ENCODE measurements around the gene PP2D1.

The PP2D1 gene

GRCh38 chr3:20039765-20040547 is 27.9 kb upstream of the PP2D1 start, which contains the start of gene KAT2B:
KAT2B (plus strand) TSS chr3:20040446; CDS start chr3:20040478, 32 bp downstream.
- Histone ChIP-seq H3K9me2 (replicated peaks; ENCODE audit: insufficient read depth, low read length) (no peaks in the 10 kb centered on the region), H3K27ac (ENCODE audit: low read depth, low read length) (peak within 1 kb of the TSS; percentile 97), H3K79me2 (ENCODE audit: insufficient read depth, low read length) (peaks cover 41% of the 10 kb centered on the region)

GRCh38 chr3:20039466-20039764 is 27.4 kb upstream of the PP2D1 start:
- no peaks in the 10 kb centered on the region for H3K27me3 ChIP-seq (ENCODE audit: low read length)
- H2AFZ ChIP-seq (ENCODE audit: low read depth, low read length, severe bottlenecking) = peak overlapping the region; percentile 76
- H3K9me3 ChIP-seq (ENCODE audit: insufficient read depth, low read length) = no peaks in the 10 kb centered on the region
- H3K36me3 ChIP-seq (ENCODE audit: low read length) = no peaks in the 10 kb centered on the region
- H3K9ac ChIP-seq (ENCODE audit: low read length) = peak overlapping the region; percentile 76
- peaks cover 3% of the 10 kb centered on the region; the same call in 1 of the 2 replicates for H4K20me1 ChIP-seq (ENCODE audit: low read depth, low read length)
- peaks cover 36% of the 10 kb centered on the region for H3K79me2 ChIP-seq (ENCODE audit: insufficient read depth, low read length)
- TF ChIP-seq EZH2phosphoT487 (conservative IDR thresholded peaks at IDR 0.05; ENCODE audit: low read length) (no peak), CTCF (IDR thresholded peaks at IDR 0.05; ENCODE audit: insufficient read depth, low read length, poor library complexity, severe bottlenecking) (no peak)
- peak overlapping the region; percentile 97 for H3K27ac ChIP-seq (ENCODE audit: low read depth, low read length)
- peak overlapping the region; percentile 78 for H3K4me3 ChIP-seq (ENCODE audit: insufficient read depth, low read length, poor library complexity, severe bottlenecking)
- peaks cover 25% of the 10 kb centered on the region for H3F3A ChIP-seq (ENCODE audit: insufficient read depth)
- H3K4me2 ChIP-seq (ENCODE audit: low read depth, low read length, poor library complexity, severe bottlenecking) = peak overlapping the region; percentile 100
- no peaks in the 10 kb centered on the region for H3K9me2 ChIP-seq (replicated peaks; ENCODE audit: insufficient read depth, low read length)

More at GRCh38 chr3:20039765-20040547, 27.9 kb upstream of the PP2D1 start, which contains the start of gene KAT2B:
- Histone ChIP-seq H3K4me3 (ENCODE audit: insufficient read depth, low read length, poor library complexity, severe bottlenecking) (peak within 1 kb of the TSS; percentile 95), H4K20me1 (ENCODE audit: low read depth, low read length) (peaks cover 3% of the 10 kb centered on the region; the same call in 1 of the 2 replicates), H3K9me3 (ENCODE audit: insufficient read depth, low read length) (no peaks in the 10 kb centered on the region), H3K27me3 (ENCODE audit: low read length) (no peaks in the 10 kb centered on the region), H3F3A (ENCODE audit: insufficient read depth) (peaks cover 25% of the 10 kb centered on the region), H2AFZ (ENCODE audit: low read depth, low read length, severe bottlenecking) (peak within 1 kb of the TSS; percentile 91), H3K4me2 (ENCODE audit: low read depth, low read length, poor library complexity, severe bottlenecking) (peak within 1 kb of the TSS; percentile 100), H3K36me3 (ENCODE audit: low read length) (no peaks in the 10 kb centered on the region), H3K9ac (ENCODE audit: low read length) (peak within 1 kb of the TSS; percentile 92)
- TF ChIP-seq EZH2phosphoT487 (conservative IDR thresholded peaks at IDR 0.05; ENCODE audit: low read length) (no peak), CTCF (IDR thresholded peaks at IDR 0.05; ENCODE audit: insufficient read depth, low read length, poor library complexity, severe bottlenecking) (peak; percentile 83)

DNA sequence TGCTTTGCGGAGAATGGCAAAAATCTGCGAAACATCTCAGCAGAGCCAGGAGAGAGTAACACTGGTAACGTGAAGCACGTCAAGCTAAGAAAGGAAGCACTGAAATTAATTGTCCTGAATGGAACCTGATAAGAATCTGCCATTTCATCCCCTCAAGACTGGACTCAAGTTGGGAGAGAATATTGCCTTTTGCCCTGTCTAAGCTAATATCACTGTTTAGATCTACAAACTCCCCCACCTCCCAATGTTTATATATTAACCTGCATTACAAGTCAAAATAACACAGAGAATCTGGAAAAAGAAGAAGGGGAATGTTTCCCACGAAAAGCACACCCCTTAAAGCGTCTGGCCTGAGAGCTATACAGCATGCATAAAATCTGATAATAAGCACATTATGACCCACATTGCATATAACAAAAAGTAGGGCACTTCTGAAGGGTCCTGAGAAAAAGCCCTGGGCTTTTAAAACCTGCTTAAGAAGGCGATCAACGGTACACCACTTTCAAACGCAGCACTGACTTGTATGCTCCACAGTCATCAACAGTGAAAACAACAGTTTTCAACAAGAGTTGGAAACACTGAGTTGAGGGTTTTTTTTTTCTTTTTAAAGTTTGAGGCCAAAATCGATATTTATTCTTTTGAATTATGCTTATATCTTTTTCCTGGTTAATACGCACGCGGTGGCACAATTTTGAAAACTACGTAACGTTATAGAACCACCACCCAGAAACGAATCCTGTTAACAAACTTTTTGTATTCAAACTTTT is 26.8 kb upstream of the PP2D1 start:
- TF ChIP-seq EZH2phosphoT487 (conservative IDR thresholded peaks at IDR 0.05; ENCODE audit: low read length) (no peak), CTCF (IDR thresholded peaks at IDR 0.05; ENCODE audit: insufficient read depth, low read length, poor library complexity, severe bottlenecking) (no peak)
- Histone ChIP-seq H3K9me2 (replicated peaks; ENCODE audit: insufficient read depth, low read length) (no peaks in the 10 kb centered on the region), H3F3A (ENCODE audit: insufficient read depth) (peaks cover 25% of the 10 kb centered on the region), H2AFZ (ENCODE audit: low read depth, low read length, severe bottlenecking) (peak overlapping the region; percentile 76), H3K27ac (ENCODE audit: low read depth, low read length) (peak overlapping the region; percentile 97), H3K36me3 (ENCODE audit: low read length) (no peaks in the 10 kb centered on the region), H3K79me2 (ENCODE audit: insufficient read depth, low read length) (peaks cover 31% of the 10 kb centered on the region), H4K20me1 (ENCODE audit: low read depth, low read length) (peaks cover 3% of the 10 kb centered on the region; the same call in 1 of the 2 replicates), H3K4me2 (ENCODE audit: low read depth, low read length, poor library complexity, severe bottlenecking) (peak overlapping the region; percentile 100), H3K9ac (ENCODE audit: low read length) (peak overlapping the region; percentile 76), H3K27me3 (ENCODE audit: low read length) (no peaks in the 10 kb centered on the region), H3K9me3 (ENCODE audit: insufficient read depth, low read length) (no peaks in the 10 kb centered on the region), H3K4me3 (ENCODE audit: insufficient read depth, low read length, poor library complexity, severe bottlenecking) (peak overlapping the region; percentile 78)
